GM19351 (cell line): ENCODE results near the gene TRIM7.
"Not testable (repeated sequence)": the region's sequence is repeated elsewhere in the genome, so short reads cannot be mapped to it uniquely, and the experiment has no call there.

Experiments used
- ATAC-seq: cut with Tn5 transposase; IDR thresholded peaks from one replicate; pipeline ENCODE4 v1.9.1; 2021; ENCODE audit warnings: mild to moderate bottlenecking, moderate library complexity; ENCODE audit not compliant: unreplicated experiment

TRIM7 gene

DNA sequence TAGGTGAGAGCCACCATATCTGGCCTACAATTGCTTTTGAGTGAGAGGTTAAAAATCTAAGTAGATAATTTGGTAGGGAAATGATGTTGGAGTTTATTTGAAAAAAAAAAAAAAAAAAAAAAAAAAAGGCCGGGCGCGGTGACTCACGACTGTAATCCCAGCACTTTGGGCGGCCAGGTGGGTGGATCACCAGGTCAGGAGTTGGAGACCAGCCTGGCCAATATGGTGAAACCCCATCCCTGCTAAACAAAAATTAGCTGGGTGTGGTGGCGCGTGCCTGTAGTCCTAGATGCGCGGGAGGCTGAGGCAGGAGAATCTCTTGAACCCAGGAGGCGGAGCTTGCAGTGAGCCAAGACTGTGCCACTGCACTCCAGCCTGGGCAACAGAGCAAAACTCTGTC is 9.3 kb upstream of the TRIM7 start:
- ATAC-seq: not testable (repeated sequence)

DNA sequence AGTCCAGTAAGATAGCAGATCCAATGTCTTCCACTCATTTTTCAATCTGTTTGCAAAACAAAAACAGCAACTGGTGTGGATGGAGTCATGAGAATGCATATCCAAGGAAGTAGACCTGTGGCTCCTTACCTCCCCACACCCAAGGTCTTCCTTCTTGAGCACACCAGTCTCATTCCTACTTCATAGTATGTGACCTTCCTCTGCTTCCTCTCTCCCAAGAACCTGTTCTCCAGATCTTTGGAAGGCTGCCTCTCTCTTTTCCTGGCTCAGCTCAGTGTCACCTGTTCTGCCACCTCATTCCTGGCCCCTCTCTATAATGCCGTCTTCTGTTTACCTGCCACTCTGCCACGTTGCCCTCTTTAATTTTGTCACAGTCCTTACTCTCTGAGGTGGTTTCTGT is 7.9 kb upstream of the TRIM7 start:
- no peak for ATAC-seq

DNA sequence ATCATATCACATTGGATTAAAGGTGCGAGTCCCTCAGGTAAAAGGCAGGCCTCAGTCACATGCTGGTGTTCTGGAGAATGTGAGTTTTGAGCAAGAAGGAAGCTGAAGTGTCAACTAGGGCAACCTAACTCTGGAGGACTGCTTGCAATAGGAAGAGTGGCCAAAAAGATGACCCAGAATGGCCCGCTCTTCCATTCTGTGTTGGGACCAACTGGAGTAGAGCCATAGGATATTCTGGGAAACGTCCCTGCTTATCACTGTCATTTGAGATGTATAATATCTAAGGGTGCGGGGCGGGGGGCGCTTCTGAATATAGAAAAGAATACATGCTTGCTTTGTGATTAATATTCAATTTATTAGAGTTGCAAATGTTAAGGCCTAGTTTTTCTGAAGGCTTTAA is 7.1 kb upstream of the TRIM7 start:
- ATAC-seq: no peak

DNA sequence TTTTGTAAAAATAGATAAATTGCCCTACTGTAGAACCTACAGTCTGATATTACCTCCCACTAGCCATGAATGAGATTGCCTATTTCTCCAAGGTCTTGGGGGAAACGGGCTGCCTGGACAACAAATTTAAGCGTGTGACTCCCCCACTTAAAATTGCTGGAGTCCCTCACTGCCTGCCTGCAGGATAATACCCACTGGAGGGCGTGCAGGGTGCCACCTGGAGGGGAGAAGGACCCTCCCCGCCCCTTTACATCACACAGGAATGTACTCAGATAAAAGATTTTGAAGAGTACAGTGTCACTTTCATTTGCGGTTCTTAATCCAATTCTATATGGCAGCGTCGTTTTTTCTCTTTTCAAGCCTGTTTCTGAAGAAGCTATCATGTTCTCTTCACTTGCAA is 6.2 kb upstream of the TRIM7 start:
- ATAC-seq: no peak

DNA sequence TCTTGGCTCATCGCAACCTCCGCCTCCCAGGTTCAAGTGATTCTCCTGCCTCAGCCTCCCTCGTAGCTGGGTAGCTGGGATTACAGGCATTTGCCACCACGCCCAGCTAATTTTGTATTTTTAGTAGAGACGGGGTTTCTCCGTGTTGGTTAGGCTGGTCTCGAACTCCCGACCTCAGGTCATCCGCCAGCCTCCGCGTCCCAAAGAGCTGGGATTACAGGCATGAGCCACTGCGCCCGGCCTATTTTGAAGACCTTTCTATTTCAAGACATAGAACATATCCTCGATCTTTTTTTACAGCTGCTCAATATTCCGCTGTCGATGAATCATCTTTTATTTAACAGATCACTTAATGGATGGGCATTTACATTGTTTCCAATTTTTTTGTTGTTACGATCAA is 5.7 kb upstream of the TRIM7 start:
- not testable (repeated sequence) for ATAC-seq

DNA sequence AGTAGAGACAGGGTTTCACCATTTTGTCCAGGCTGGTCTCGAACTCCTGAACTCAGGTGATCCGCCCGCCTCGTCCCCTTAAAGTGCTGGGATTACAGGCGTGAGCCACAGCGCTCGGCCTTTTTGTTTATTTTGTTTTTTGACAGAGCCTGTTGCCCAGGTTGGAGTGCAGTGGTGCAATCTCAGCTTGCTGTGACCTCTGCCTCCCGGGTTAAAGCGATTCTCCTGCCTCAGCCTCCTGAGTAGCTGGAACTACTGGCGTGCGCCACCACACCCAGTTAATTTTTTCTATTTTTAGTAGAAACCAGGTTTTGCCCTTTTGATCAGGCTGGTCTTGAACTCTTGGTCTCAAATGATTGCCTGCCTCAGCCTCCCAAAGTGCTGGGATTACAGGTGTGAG is 5.2 kb upstream of the TRIM7 start:
- not testable (repeated sequence) for ATAC-seq

DNA sequence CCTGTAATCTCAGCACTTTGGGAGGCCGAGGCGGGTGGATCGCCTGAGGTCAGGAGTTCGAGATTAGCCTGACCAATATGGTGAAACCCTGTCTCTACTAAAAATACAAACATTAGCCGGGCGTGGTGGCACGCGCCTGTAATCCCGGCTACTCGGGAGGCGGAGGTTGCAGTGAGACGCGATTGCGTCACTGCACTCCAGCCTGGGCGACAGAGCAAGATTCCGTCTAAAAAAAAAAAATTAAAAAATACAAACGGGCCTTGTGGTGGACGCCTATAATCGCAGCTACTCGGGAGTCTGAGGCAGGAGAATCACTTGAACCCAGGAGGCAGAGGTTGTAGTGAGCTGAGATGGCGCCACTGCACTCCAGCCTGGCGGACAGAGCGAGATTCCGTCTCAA is 4.0 kb upstream of the TRIM7 start:
- ATAC-seq: not testable (repeated sequence)

DNA sequence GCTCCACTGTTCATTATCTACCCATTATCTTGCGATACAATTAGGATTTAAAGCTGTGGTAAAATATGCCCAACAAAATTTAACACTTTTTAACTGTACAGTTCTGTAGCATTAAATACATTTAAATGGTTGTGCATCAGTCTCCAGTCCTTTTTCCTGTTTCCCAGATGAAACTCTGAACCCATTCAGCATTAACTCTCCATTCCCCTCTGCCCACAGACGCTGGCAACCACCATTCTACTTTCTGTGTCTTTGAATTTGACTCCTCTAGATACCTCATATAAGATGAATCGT is 2.9 kb upstream of the TRIM7 start:
- no peak for ATAC-seq

DNA sequence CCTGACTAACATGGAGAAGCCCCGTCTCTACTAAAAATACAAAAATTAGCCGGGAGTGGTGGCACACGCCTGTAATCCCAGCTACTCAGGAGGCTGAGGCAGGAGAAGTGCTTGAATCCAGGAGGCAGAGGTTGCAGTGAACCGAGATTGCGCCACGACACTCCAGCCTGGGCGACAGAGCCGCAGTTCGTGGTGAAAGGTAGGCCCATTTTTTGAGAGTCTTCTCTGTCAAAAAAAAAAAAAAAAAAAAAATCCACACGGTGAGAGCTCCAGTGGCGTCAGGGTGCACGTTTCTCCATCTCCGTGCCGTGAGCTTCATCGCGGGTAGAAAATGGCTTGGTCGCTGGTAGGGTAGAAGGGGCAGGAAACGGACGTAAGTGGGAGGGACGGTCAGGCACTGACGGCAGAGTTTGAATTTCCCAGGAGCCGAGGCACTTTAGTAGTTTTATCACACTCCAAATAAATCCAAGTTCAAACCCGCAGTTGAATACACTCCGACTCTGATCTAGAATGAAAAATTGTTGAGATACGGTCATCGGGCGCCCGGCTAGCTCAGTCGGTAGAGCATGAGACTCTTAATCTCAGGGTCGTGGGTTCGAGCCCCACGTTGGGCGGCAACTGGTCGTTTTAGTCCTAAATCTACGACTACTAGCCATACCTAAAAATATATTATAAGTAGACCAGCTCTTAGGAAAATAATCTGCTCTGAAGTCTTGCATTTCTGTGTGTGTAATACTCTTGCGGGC is 2.4 kb upstream of the TRIM7 start:
- ATAC-seq: peak; percentile 32

DNA sequence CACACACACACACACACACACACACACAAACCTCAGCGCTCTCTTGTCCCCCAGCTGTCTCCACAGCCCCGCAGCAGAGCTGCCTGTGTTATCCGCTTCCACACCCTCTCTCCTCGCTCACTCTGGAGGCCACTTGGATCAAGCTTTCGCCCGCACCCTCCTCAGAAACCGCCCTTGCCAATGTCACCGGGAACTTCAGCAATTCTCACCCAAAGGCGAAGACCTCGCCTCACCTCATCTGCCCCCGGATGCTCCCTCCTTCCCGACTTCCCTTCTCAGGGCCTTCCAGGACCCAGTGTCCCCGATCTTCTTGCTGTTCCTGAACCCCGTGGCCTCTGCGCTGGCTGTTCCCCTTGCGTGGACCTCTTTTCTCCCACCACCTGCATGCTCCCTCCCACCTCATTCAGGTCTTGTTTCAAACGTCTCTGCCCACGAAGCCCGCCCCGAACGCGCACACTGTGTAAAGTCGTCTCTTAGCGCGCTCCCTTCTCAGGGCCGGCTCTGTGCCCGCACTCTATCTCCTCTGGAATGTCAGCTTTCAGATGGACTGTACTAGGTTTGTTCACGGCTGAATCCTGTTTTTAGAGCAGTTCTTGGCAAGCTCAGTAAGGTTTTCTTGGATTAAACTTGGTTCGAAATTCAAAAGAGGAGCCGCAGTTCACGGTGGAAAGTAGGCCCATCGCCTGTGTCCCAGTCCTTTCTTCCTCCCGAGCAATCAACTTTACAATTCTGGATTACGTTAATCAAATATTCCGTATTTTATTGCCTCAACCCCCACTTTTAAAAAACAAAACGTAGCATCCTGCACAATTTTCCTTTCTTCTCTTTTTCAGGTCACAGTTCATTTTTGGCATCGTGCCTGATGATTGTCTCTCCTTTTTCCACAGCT is 1.0 kb upstream of the TRIM7 start:
- ATAC-seq: no peak

DNA sequence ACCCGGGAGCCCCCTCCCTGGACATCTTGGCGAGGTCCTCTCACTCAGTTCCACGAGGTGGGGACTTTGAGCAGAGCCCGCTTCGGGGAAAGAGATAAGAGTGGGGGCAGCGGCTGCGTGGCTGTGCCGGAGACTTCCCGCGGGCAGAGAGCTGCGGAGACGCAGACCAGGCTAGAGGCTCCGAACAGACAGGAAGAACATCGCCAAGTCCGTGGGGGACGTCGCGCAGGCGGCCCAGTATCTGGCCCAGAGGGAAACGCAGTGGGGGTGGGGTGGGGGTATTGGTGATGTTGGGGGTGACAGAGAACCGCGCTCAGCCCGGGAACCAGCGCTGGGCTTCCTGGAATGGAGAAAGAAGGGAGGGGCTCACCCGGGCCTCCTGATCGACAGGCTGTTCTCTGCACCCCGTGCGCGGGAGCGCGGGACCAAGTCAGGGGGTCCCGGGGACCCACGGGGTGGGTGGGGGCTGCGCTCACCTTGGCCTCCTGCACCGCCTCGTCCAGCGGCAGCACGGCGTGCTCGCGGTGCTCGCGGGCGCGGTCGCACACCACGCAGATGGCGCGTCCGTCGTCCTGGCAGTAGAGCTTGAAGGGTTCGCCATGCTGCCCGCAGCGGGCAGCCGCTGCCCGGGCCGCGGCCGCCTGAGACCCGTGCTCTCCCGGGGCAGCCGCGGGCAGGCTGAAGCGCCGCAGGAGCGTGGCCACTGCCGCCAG is 727 bp downstream of the TRIM7 start:
- ATAC-seq: no peak

DNA sequence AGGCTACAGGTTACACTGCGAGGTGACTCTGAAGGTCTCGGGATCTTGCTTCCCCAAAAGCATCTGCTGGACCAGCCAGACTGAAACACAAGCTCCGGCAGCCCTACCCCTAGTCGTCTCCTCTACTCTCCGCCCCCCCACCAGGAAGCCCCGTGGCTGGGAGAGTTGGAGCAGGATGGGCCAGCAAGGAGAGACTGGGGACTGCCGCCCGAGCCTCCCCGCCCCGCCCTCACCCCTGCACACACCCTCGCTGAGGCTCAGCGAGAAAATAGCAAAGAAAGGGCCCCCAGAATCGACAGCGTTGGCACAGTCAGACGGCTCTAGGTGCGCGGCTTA is 1.3 kb downstream of the TRIM7 start:
- ATAC-seq: no peak

DNA sequence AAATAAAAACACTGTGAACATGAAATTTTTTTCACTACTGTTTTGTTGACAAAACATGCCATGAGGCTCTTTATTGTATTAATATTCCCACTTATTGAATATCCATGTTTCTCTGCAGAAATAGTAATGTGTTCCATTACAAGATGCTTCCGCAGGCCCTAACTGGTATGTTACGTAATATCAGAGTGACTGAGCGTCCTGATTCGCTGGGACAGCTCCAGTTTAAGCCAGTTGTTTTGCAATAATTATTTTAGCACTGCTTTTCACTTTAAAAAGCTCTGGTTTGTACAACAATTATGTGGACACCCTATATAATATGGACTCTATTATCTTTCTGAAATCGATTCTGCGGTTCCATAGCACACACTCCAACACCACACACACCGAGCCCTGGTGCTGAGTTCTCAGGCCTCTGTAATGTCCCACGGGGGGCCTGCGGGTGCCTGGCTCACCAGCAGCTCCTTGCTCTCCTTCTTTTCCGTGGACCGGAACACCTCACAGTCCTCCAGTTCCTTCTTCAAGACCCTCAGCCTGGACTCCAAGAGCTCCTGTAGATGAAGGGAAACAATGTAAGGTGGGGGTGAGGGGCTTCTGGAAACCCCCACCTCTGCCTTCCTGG is 1.8 kb downstream of the TRIM7 start:
- ATAC-seq: no peak

DNA sequence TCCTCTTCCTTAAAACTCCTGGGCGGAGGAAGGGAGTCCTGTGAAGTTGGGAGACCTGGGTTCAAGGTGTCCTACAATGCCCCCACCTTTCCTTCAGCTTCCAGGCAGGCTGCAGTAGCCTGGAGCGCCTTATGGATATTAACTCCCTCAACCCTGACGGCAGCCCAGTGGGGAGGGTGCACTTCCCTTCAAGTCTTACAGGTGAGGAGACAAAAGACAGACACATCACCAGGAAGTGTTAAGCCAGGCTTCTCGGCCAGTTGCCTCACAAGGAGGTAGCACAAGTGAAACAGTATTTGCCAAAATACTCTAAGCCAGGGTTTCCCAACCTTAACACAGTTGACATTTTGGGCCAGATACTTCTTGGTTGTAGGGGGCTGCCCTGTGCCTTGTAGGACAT is 4.2 kb downstream of the TRIM7 start:
- ATAC-seq: no peak

DNA sequence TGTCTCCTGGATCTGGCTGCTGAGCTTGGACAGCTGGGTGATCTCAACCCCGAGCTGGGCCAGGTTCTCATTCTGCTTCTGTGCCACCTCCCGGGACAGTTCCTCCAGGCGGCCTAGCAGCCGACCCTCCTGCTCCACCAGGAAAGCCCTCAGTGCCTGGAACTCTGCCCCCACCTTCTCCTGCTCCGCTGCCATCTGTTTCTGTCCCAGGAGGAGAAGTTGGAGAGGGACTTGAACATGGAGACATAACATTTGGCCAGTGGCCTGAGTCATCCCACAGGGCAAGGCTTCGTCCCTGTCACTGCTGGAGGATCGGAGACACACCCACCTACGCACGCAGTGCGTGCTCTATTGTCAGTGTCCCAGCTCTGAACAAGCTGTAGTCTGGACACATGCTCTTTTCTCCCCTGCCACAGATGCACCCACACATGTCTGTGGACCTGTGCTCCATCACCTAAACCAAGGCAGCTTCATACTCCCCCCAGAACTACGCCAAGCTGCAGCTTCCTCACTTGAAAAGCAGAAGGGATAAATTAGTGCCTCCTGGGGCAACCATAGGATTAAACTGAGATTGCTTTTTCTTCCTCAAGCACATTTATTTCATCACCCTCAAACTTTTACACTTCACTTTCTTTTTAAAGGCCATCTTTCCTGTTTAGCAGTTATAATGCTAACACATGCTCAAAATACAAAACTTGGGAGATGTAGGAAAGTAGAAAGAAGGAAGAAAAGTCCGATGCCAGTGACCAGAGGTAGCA is 4.9 kb downstream of the TRIM7 start:
- no peak for ATAC-seq

DNA sequence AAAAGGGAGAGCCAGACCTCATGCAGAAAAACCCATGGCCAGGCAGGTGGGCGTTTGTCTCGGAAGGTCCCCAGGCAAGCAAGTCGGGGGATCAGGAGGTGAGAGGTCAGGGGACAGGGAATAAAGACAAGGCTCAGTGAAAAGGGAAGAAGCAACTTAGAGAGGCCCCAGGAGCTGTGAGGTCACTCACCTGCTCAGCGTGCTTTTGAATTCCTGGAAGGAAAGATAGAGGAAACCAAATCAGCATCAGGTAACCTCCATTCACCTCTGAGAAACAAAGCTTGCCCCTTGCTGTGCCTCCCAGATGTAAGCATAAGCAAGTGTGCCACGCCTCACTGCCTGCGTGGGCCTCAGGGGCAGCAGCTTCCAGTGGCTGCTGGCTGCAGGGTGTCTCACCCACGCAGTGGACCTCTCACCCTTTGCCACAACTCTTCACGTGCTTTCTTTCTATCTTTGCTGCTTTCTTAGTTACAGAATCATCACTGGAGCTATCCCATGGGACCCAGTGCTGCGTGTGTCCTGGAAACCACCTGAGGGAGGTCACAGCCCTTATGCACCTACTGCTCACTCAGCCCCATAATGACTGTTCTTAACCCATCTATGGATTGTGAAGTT is 6.0 kb downstream of the TRIM7 start:
- peak; percentile 77 for ATAC-seq

DNA sequence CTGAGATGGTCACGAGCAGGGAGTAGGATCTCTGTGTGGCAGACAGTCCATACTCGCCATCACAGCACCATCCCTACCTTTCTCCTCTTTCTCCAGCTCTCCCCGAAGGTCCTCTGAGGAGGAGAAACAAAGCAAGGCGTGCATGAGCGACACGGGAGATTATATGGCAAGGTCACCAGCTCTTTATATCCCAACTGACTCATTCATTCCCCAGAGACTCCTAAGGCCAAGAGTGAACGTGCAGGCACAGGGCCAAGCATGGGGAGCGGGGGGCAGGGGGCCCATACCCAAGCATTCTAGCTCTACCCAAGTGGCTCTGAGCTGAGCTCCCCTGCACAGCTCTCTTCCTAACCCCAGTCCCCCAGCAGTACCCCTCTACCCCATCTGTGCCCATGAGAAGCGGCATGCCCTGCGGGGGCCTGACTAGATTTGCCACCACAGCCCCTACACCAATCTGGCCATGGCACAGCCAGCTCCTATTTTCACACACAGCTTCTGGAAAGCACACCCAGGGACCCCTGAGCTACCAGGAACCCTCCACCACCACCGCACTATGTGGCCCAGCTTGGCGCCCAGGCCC is 6.8 kb downstream of the TRIM7 start:
- no peak for ATAC-seq

DNA sequence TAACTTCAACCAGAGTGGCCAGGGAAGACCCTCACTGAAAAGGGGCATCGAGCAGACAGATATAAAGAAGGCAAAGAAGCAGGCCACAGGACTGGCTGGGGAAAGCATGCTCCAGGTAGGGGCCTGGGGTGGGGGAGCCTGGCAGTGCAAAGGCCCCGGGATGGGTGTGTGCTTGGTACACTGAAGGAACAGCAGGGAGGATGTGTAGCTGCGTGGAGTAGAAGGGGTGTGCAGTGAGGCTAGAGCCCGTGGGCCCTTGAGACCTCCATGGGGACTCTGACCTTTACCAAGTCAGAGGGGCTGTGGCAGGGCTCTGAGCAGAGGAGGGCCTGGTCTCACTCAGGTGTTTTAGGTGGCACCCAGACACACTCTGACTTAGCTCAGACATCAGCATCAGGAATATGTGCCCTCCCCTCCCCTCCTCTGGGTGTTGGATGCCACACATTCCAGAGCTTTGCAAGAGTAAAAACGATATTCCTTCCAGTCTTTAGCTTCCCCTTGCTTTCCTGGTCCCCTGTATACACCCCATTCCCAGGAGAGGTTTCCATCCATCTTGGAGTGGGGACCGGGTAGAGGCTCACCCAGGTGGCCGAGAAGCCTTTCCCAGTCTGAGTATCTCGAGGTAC is 7.6 kb downstream of the TRIM7 start:
- no peak for ATAC-seq

DNA sequence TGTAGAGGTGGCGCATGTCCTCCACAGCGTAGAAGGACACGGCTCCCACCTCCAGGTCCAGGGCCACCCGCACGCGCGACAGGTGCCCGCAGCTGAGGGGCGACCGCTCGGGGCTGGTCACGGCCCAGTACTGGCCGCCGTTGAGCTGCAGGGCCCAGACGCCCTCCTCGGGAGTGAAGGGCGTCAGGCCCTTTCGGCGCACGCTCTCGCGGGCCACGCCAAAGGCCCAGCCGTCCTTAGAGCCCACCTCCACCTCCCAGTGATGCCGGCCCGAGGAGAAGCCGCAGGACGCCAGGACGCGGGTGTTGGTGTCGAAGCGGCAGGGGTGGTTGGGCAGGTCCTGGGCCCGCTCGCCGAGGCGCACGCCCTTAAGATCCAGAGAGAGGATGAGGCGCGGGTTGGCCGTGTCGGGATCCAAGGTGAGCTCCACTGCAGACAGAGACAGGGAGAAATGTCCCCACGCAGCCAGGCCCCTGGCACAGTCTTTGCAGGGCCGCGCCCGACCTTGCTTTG is 9.7 kb downstream of the TRIM7 start:
- no peak for ATAC-seq
